AG09309 (cell line): Measurements from ENCODE around the gene NFIX.

Experiments used
- DNase-seq: peaks from one replicate; pipeline ENCODE4 v3.0.0-alpha.2; 2010; ENCODE audit warnings: low read depth
- H3K4me3 ChIP-seq: 2 replicates; pipeline ENCODE4 v1.5.1; 2011; ENCODE audit warnings: mild to moderate bottlenecking, low read depth, low read length, moderate library complexity; ENCODE audit not compliant: control insufficient read depth
- TF ChIP-seq, protein P1 (sequence below): IDR thresholded peaks from 2 replicates; pipeline ENCODE4 v1.5.1; 2011; ENCODE audit warnings: mild to moderate bottlenecking, low read depth, low read length, inconsistent platforms; ENCODE audit not compliant: insufficient read depth, control insufficient read depth; ENCODE audit errors: missing control alignments

Gene NFIX

DNA sequence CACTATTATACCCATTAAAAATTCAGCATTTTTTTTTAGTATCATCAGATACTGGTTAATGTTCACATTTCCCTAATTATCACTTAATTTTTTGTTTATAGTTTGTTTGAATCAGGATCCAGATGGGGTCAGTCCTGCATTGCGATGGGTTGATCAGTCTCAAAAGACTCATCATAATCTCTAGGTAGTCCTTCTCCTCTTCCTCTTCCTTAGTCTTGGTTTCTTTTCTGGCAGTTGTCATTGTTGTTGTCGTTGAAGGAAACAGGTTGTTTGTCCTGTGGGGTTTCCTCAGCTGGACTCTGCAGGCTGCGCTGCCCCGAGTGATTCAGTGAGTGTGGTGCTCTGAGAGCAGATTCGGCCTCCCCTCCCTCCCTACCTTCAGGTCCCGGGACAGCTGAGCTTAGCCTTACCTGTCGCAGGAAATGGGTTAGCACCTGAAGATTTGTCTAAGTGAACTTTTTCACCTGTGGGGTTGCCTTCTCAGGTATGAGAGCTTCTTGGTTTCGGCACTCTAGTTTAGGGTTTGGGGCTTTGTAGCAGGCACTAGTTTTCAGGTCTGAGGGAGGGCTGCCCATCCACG, 34.1 kb downstream of the NFIX start:
- no peak overlapping the region for H3K4me3 ChIP-seq
- no peak for DNase-seq
- TF ChIP-seq, protein P1, sequence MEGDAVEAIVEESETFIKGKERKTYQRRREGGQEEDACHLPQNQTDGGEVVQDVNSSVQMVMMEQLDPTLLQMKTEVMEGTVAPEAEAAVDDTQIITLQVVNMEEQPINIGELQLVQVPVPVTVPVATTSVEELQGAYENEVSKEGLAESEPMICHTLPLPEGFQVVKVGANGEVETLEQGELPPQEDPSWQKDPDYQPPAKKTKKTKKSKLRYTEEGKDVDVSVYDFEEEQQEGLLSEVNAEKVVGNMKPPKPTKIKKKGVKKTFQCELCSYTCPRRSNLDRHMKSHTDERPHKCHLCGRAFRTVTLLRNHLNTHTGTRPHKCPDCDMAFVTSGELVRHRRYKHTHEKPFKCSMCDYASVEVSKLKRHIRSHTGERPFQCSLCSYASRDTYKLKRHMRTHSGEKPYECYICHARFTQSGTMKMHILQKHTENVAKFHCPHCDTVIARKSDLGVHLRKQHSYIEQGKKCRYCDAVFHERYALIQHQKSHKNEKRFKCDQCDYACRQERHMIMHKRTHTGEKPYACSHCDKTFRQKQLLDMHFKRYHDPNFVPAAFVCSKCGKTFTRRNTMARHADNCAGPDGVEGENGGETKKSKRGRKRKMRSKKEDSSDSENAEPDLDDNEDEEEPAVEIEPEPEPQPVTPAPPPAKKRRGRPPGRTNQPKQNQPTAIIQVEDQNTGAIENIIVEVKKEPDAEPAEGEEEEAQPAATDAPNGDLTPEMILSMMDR, result no peak

DNA sequence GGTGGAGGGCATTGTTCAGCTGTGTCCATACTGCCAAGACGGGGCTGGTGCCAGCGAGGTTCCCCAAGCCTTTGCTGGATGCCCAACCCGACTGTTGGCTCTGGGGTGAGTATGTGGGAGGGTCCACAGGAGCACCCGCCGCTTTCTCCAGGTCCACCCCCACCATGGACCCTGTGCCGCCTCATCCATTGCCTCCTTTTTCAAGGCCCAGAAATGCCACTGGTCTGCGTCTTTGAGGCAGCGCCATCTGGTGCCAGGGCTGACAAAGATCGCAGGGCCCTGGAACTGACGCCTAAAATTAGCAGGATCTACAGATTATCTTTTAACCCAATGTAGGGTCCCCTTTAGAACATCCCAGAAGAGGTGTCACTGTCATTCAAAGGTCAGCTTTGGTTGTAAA, 34.6 kb downstream of the NFIX start:
- H3K4me3 ChIP-seq, result no peak overlapping the region
- TF ChIP-seq, protein P1, result peak; percentile 32
- no peak for DNase-seq

DNA sequence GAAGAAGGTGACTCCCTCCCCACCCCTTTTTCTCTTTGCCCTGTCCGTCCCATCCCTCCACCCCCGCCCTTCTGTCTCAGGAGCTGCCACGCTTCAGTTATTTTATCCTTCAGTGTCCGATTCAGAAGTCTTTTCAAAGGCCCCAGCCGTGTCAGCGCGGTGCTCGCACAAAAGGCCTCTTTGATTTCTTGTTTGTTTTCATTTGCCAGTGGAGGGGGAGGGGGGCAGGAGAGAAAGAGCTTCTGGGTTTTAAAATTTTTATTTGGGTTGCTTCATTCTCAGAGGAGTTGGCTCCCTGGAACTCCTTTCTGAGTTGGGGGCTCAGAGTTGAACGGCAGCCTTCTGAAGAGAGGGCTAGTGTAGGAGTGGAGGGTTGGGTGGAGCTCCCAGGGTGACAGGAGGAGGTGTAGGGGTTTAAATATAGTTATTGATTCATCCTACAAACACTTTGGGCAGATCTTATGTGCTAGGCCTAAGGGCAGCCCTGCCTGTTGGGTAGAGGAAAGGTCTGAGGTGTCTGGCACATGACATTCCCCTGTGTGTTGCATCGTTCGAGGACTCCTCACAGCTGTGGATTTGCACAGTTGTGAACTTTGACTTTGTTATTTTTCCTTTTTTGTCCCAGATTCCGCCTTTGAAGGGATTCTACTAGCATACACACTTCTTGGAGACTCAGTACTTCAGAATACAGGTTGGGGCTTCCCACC, 36.8 kb downstream of the NFIX start:
- no peak for DNase-seq
- no peak overlapping the region for H3K4me3 ChIP-seq
- TF ChIP-seq, protein P1, result no peak

DNA sequence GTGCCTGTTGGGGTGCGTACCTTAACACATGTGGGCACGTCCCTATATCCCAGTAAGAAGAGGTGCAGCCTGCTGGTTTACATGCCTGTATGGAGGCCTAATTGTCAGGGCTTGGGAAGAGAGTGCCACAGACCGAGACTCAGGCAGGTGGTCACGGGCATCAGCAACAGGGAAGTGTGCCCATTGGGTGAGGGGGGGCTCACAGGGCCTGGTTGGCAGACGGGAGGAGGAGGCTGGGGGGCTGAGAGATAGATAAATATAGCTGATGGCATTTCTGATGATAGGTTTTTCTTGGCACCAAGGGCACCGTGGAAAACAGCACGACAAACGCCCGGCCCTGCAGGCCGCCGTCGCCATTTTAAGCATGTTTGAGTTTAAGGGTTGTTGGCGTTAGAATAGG, 37.6 kb downstream of the NFIX start:
- H3K4me3 ChIP-seq, result no peak overlapping the region
- DNase-seq, result no peak
- TF ChIP-seq, protein P1, result no peak

DNA sequence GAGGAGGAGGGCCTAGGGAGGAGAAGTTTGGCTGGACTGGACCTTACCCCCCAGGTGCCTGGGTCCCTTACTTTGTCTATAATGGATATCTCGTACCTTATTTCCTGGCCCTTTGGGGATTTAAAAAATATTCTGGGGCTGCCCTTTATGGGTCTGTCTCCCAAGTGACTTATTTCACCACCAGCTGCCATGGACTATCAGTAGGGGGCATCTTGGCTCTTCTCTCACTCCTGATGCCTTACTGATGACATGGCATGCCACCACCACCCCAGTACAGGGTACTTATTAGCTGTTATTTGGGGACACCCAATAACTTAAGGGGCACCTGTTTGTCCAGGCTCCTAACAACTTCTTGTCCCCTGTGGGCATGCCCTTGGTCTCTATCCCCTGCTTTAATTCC, 38.0 kb downstream of the NFIX start:
- DNase-seq, result no peak
- TF ChIP-seq, protein P1, result peak; percentile 37
- H3K4me3 ChIP-seq, result no peak overlapping the region

DNA sequence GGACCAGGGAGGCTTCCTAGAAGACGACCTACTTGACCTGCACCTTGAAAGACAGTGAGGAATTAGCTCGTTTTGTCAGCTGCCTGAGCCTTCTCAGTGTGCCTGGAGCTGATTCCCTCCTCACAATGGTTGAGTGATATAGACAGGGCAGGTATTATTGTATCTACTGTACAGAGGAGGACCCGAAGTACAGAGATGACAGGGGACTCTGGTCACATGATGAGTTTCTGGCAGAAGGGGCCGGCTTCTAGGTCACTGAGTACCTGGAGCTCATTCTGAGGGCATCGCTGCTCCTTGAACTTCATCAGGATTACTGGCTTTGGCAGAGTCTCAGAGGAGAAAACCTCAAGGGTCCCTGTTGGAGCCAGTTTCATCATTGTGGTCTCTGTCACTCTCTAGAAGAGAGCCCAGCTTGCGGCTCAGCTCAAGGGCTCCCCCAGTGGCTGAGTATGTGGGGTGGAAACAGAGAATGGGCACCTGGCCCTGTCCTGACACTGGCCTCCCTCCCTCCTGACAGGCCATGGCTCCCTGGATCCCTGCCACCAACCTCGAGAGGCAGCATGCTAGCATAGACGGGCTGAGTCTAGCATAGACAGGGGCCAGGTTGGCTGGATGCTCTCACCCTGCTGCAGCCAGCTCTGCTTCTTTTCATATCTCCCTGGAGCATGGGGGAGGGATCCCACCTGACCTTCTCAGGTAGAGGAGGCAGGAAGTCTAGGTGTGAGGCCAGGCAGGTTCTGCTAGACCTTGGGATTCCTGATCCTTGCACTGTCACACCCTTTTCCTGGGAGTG, 38.7 kb downstream of the NFIX start:
- no peak for DNase-seq
- TF ChIP-seq, protein P1, result peak; percentile 81

More for the DNA sequence above, 38.7 kb downstream of the NFIX start:
- H3K4me3 ChIP-seq, result no peak overlapping the region
